Osteoblast (primary cell): Measurements from ENCODE around the gene TMPRSS11E. TPM values are rescaled to one million over a fixed set of nuclear protein-coding genes. Genes with fewer than 3 reads are reported as not detected.
"Not testable (repeated sequence)": the region's sequence is repeated elsewhere in the genome, so short reads cannot be mapped to it uniquely, and the experiment has no call there.

Experiments
- DNase-seq: peaks from one replicate; pipeline ENCODE4 v3.0.0; 2011; ENCODE audit warnings: low spot score, mixed read lengths; ENCODE audit not compliant: insufficient read length; ENCODE audit errors: missing footprints
- H2AFZ ChIP-seq: 2 replicates; pipeline ENCODE4 v1.6.0; 2011; ENCODE audit warnings: mild to moderate bottlenecking, low read length
- H3K27ac ChIP-seq: 2 replicates; pipeline ENCODE4 v1.5.1; 2011; ENCODE audit warnings: mild to moderate bottlenecking, low read depth, low read length, moderate library complexity
- H3K27me3 ChIP-seq: 2 replicates; pipeline ENCODE4 v1.6.0; 2012; ENCODE audit warnings: mild to moderate bottlenecking, control low read depth, inconsistent platforms, low read length, moderate library complexity; ENCODE audit not compliant: insufficient read depth
- H3K36me3 ChIP-seq: 2 replicates; pipeline ENCODE4 v1.5.1; 2011; ENCODE audit warnings: mild to moderate bottlenecking, low read length, control low read depth, moderate library complexity; ENCODE audit not compliant: insufficient read depth
- H3K4me1 ChIP-seq: 2 replicates; pipeline ENCODE4 v1.5.1; 2011; ENCODE audit warnings: mild to moderate bottlenecking, low read length, control low read depth, moderate library complexity; ENCODE audit not compliant: insufficient read depth
- H3K4me2 ChIP-seq: 2 replicates; pipeline ENCODE4 v1.6.0; 2011; ENCODE audit warnings: mild to moderate bottlenecking, low read length; ENCODE audit not compliant: insufficient read depth
- H3K4me3 ChIP-seq: fragments of 200-600 bp; sonication (generic); 3 replicates; pipeline ENCODE4 v1.5.1; 2012; ENCODE audit warnings: mild to moderate bottlenecking, low read length, inconsistent platforms; ENCODE audit not compliant: insufficient read depth
- H3K79me2 ChIP-seq: 2 replicates; pipeline ENCODE4 v1.6.0; 2012; ENCODE audit warnings: mild to moderate bottlenecking, low read length, control low read depth, inconsistent platforms; ENCODE audit not compliant: insufficient read depth
- H3K9me3 ChIP-seq: 2 replicates; pipeline ENCODE4 v1.5.1; 2011; ENCODE audit warnings: low read depth, low read length, control low read depth
- H4K20me1 ChIP-seq: 2 replicates; pipeline ENCODE4 v1.6.0; 2012; ENCODE audit warnings: mild to moderate bottlenecking, low read length, control low read depth; ENCODE audit not compliant: insufficient read depth
- CTCF ChIP-seq: IDR thresholded peaks from 2 replicates; pipeline ENCODE4 v1.5.1; 2011; ENCODE audit warnings: mild to moderate bottlenecking, low read depth, low read length, moderate library complexity; ENCODE audit errors: extremely low read depth
- total RNA-seq: library from RNA; depleted of rRNA; stranded (reverse); fragments of >200 nt; gene quantifications from 2 replicates; pipeline ENCODE4 v1.2.3, GENCODE V29; 2012

TMPRSS11E gene
- total RNA-seq, result 0.29 TPM in 1 of 2 replicates, not detected in the other

GRCh38 chr4:68447201-68447600 lies at the start of gene TMPRSS11E:
Gene TMPRSS11E, plus strand, starts transcription at chr4:68447463. Its CDS starts 50 bp downstream, at chr4:68447513.
- Histone ChIP-seq H3K4me2 (no peak within 1 kb of the TSS), H2AFZ (no peak within 1 kb of the TSS)
- DNase-seq, result no peak

GRCh38 chr4:68399306-68399705 lies 48.0 kb upstream of the TMPRSS11E start:
- H3K79me2 ChIP-seq, result no peaks in the 10 kb centered on the region
- H3K27ac ChIP-seq, result no peak overlapping the region
- H2AFZ ChIP-seq, result no peak overlapping the region
- H3K4me2 ChIP-seq, result no peak overlapping the region
- H3K27me3 ChIP-seq, result no peaks in the 10 kb centered on the region
- no peaks in the 10 kb centered on the region for H3K4me1 ChIP-seq
- H3K4me3 ChIP-seq, result no peak overlapping the region
- H3K9me3 ChIP-seq, result no peaks in the 10 kb centered on the region
- H4K20me1 ChIP-seq, result no peaks in the 10 kb centered on the region
- no peaks in the 10 kb centered on the region for H3K36me3 ChIP-seq
- TF ChIP-seq CTCF, result no peak
- no peak for DNase-seq

More at GRCh38 chr4:68447201-68447600, at the start of gene TMPRSS11E:
- Histone ChIP-seq H3K4me3 (no peak within 1 kb of the TSS), H3K4me1 (no peaks in the 10 kb centered on the region), H3K27me3 (no peaks in the 10 kb centered on the region), H3K79me2 (no peaks in the 10 kb centered on the region), H4K20me1 (no peaks in the 10 kb centered on the region), H3K9me3 (no peaks in the 10 kb centered on the region), H3K27ac (no peak within 1 kb of the TSS), H3K36me3 (no peaks in the 10 kb centered on the region)
- TF ChIP-seq CTCF, result no peak

- DNase-seq, result no peak
- Histone ChIP-seq H3K79me2 (no peaks in the 10 kb centered on the region), H3K4me1 (no peaks in the 10 kb centered on the region), H3K36me3 (no peaks in the 10 kb centered on the region), H2AFZ (no peak overlapping the region), H3K27ac (no peak overlapping the region), H3K4me2 (no peak overlapping the region), H4K20me1 (no peaks in the 10 kb centered on the region), H3K27me3 (no peaks in the 10 kb centered on the region), H3K4me3 (no peak overlapping the region), H3K9me3 (no peaks in the 10 kb centered on the region)
- no peak for TF ChIP-seq CTCF
These were observed 46.0 kb upstream of the TMPRSS11E start for GRCh38 chr4:68401231-68401630.

GRCh38 chr4:68404153-68404552 lies 43.1 kb upstream of the TMPRSS11E start:
- no peaks in the 10 kb centered on the region for H3K79me2 ChIP-seq
- no peaks in the 10 kb centered on the region for H3K4me1 ChIP-seq
- H3K27me3 ChIP-seq, result no peaks in the 10 kb centered on the region
- H4K20me1 ChIP-seq, result no peaks in the 10 kb centered on the region
- no peak overlapping the region for H3K4me2 ChIP-seq
- no peak overlapping the region for H2AFZ ChIP-seq
- TF ChIP-seq CTCF, result no peak
- no peaks in the 10 kb centered on the region for H3K9me3 ChIP-seq
- H3K27ac ChIP-seq, result no peak overlapping the region
- H3K36me3 ChIP-seq, result no peaks in the 10 kb centered on the region
- no peak for DNase-seq
- H3K4me3 ChIP-seq, result no peak overlapping the region

- not testable (repeated sequence) for H3K27me3 ChIP-seq, H3K36me3 ChIP-seq, H3K27ac ChIP-seq, H3K4me1 ChIP-seq, DNase-seq, H3K4me3 ChIP-seq, H2AFZ ChIP-seq, H3K9me3 ChIP-seq, H3K79me2 ChIP-seq, H3K4me2 ChIP-seq, H4K20me1 ChIP-seq
These were observed 41.4 kb upstream of the TMPRSS11E start for GRCh38 chr4:68405718-68406478.
